IPS-18c (cell line): ENCODE data around the gene IGFBP2.
"Not testable (repeated sequence)": the region's sequence is repeated elsewhere in the genome, so short reads cannot be mapped to it uniquely, and the experiment has no call there.

Experiments used
- H3K4me3 ChIP-seq: 2 replicates; pipeline ENCODE4 v1.7.0; 2013; ENCODE audit warnings: low read depth, mild to moderate bottlenecking, low read length, moderate library complexity; ENCODE audit not compliant: insufficient read depth
- H3K9me3 ChIP-seq: one replicate; pipeline ENCODE4 v1.6.1; 2013; ENCODE audit warnings: mild to moderate bottlenecking, low read length, moderate library complexity; ENCODE audit not compliant: control insufficient read depth, insufficient read depth

IGFBP2 gene, protein sequence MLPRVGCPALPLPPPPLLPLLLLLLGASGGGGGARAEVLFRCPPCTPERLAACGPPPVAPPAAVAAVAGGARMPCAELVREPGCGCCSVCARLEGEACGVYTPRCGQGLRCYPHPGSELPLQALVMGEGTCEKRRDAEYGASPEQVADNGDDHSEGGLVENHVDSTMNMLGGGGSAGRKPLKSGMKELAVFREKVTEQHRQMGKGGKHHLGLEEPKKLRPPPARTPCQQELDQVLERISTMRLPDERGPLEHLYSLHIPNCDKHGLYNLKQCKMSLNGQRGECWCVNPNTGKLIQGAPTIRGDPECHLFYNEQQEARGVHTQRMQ

DNA sequence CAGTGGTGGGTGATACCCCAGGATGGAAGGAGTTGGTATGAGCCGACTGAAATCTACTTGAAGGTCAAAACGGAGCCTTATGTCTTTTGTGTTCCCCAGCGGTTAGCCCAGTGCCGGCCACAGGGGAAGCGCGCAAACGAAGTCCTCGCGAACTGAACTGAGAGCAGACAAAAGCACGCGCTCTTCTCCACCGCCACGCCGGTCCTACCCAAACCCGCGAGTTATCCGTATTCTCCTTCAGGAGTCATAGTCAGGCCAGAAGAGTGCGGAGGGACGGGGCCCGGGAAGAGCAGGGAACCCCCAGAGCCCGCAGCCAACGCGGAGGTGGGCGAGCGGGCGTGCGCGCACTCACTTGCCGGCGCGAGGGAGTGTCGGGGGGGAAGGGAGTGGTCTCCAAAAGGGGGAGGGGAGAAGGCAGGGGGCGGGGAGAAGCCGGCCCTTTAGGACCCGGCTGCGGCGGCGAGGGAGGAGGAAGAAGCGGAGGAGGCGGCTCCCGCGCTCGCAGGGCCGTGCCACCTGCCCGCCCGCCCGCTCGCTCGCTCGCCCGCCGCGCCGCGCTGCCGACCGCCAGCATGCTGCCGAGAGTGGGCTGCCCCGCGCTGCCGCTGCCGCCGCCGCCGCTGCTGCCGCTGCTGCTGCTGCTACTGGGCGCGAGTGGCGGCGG, at the start of gene IGFBP2:
IGFBP2 (plus strand) TSS at position 469 of the 664 bp plus-strand sequence; CDS start at position 573, 104 bp downstream.
- H3K9me3 ChIP-seq = no peaks in the 10 kb centered on the region
- H3K4me3 ChIP-seq = peak within 1 kb of the TSS; percentile 67

DNA sequence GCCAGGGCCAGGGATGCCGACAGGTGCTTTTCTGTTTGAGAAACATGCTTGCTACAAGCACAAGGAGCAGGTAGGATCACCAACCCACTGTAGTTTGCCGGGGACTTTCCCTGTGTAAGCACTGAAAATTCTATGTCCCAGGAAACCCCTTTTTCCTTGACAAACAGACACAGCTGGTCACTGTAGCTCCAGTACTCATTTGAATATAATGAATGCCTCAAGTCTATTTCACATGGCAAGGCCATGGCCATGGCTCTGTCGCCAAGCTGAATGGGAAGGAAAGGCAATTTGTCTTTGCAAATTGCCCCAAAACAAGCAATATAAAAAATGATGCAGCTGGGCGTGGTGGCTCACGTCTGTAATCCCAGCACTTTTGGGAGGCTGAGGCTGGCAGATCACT, 49.6 kb upstream of the IGFBP2 start:
- Histone ChIP-seq H3K4me3 (no peak overlapping the region), H3K9me3 (no peaks in the 10 kb centered on the region)

DNA sequence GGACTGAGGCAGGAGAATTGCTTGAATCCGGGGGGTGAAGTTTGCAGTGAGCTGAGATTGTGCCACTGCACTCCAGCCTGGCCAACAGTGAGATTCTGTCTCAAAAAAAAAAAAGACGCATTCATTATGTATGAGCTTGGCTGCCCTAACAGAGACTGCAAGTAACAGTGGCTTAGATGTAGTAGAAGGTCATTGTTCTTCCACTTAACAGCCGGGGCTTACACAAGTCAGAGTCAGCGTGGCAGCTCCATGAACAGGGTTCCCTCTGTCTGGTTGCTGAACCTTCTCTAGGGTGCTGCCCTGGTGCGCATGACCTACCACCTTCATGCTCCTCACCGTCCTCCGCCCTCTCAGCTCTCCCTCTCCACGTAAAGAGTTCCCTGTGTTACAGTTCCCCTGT, 49.1 kb upstream of the IGFBP2 start:
- Histone ChIP-seq H3K4me3 (no peak overlapping the region), H3K9me3 (no peaks in the 10 kb centered on the region)

DNA sequence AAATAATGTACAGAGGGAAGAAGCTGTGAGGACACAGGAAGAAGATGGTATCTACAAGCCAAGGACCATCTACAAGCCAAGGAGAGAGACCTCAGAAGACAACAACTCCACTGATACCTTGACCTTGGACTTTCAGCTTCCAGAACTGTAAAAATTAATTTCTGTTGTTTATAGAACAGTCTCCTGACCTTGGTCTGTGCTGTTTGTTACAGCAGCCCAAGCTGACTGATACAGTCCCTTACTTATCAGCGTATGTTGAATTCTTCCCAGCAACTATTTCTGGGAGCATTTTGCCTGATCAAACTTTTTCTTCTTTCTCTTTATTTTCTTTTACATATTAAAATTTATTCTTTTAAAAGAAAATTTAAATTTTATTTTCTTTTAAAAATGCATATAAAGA, 47.8 kb upstream of the IGFBP2 start:
- Histone ChIP-seq H3K9me3 (no peaks in the 10 kb centered on the region), H3K4me3 (no peak overlapping the region)

DNA sequence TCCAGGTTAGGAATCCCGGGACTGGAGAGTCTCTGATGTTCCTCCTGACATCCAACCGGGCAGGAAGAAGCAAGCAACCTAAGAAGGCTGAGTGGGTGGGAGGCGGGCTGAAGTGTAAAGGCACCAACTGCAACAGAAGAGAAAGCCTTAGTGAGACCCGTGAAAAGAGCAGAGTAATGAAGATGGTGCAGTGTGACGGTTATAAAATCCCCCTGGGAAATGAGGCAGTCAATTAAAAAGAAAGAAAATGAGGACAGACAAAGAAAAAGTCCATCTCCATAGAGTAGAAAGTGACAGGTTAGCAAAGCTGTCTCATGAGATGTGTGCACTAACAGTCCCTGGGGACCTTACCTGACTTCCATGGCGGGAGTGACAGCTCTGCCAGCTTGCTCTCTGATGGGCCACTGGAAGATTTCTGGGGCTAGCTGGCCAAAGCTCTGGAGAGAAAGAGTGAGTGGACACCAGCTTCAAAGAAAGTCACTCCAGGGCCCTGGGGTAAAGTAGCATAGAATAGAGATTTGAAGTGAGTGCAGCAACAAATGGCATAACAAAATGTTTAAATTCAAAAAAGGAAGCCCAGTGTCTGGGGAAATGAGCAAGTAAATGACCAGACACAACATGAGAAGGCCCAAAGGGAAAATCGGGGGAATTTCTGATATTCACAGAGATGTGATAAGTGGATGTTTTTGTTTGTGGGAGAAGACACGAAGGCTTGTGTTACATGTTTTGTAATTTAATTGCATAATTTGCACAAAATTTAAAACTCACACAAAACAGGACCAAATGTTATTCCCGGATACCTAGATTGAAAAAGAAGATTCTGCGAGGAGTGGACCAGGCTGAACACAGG, 44.1 kb upstream of the IGFBP2 start:
- H3K4me3 ChIP-seq = no peak overlapping the region
- H3K9me3 ChIP-seq = no peaks in the 10 kb centered on the region

DNA sequence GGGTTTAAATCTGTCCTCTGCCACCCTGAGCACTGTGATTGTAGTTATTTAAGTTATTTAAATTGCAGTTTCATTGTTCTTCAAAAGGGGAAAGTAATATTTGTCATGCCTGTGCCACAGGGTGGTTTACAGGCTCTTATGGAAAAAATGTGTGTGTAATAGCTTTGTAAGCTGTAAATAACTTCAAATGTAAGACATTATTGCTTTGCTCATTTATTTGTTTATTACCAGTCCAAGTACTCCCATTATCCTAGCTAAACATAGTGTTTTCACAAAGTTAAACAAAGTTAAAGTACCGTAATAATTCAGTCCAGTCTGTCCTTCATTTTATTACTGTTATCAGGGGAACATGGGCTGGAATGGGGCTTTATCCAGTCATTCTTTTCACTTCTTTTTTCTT, 43.4 kb upstream of the IGFBP2 start:
- H3K4me3 ChIP-seq = no peak overlapping the region
- H3K9me3 ChIP-seq = no peaks in the 10 kb centered on the region

DNA sequence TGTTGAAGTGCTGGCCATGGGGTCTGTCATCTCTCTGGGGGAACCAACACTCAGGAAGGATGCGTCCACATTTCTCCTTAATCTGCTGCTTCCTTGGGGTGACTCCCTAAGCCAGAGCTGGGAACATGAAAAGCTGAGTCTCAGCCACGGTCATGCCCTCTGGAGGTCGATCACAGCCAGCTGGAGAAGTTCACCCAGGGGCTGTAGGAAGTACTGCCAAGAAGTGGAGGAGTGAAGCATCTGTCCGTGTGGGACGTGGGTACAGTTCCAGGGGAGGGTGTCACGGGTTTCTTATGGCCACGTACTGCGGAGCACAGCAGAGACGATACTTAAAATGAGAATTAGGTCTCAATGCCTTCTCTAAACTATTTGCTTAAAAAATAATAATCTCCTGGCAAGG, 42.4 kb upstream of the IGFBP2 start:
- H3K4me3 ChIP-seq = no peak overlapping the region
- no peaks in the 10 kb centered on the region for H3K9me3 ChIP-seq

DNA sequence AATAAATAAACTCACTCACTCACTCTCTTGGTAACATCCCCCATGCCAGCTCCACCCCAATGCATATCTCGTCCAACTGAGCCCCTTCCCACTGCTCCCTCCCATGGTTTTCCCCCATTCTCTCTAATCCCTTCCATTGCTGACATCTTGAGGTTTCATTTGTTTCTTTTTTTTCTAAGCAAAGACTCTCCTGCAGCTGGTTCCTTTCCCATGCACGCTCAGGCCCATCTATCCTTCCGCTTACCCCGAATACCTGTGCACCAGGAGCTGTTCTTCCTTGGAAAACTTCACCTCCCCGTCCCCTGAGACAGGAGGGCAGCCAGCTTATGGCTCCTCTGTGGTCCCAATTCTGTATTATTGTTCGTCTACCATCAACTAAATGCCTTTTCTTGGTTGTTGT, 41.7 kb upstream of the IGFBP2 start:
- no peaks in the 10 kb centered on the region for H3K9me3 ChIP-seq
- H3K4me3 ChIP-seq = no peak overlapping the region

DNA sequence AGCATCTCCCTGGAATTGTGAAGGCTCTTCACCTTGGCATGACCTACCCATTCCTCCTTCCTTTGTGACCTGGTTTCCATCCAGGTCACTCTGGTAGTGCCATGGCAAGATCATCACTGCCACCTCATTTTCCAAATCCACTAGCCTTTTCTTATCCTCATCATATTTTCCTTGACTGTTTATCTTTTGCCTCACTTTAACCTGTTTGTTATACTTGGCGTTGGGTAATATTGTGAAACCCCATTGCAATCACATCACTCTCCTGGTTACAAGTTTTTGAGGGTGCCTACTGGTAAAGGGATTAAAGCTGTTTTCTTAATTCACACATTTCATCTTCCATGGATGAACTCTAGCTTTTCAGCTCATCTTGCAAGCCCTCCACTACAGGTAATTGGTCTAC, 39.1 kb upstream of the IGFBP2 start:
- Histone ChIP-seq H3K9me3 (peaks cover 2% of the 10 kb centered on the region), H3K4me3 (no peak overlapping the region)

DNA sequence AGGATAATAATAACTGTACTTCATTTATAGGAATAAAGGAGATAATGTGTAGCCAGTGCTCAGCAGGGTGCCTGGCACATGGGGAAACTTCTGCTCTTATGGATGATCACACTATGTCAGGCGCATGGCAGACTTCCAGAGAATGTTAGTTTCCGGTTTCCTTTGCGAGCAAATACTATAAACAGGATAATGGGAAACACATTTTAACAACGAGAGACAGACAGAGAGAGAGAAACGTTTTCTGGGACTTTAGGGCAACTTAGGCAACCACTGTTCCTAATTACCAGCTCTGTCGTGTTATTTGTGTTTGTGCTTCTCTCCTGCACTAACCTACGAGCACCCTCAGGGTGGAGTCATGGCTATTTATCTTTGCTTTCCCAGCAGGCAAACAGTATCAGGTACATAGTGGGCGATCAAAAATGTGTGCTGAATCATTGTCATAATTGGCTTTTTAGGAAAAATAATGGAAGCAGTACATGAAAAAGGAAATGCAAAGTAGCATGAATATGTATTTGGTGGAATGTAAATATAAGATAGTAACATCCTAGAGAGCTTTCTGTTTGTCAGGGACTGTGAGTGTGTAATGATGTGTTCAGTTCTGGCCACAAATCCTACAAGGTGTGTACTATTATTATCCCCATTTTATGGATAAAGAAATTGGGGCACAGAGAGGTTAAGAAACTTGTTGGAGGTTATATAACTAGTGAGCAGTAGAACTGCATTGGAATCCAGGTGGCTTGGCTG, 36.8 kb upstream of the IGFBP2 start:
- Histone ChIP-seq H3K9me3 (peaks cover 2% of the 10 kb centered on the region), H3K4me3 (no peak overlapping the region)

DNA sequence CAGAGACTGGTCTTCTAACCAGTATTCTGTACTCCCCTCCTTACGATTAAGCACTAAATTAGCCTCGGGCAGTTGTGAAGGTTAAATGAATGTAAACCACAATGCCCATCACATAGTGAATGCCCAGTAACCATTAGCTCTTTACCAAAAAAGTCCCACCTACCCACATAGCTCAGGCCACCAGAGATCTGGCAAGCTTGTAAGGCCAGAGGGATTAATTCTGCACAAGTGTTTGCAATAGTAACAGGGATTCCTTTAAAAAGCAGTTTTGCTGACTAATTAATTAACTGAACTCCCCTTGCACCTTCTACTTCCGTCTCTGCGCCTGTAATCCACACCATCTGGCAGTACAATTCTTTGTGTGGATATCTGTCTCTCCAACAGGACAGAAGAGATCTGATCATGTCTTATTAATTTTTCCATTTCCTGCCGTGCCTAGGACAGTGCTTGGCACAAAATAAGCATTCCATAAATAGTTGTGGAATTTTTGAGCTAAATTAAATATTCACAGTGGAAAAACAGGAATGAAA, 36.2 kb upstream of the IGFBP2 start:
- no peak overlapping the region for H3K4me3 ChIP-seq
- peaks cover 2% of the 10 kb centered on the region for H3K9me3 ChIP-seq

DNA sequence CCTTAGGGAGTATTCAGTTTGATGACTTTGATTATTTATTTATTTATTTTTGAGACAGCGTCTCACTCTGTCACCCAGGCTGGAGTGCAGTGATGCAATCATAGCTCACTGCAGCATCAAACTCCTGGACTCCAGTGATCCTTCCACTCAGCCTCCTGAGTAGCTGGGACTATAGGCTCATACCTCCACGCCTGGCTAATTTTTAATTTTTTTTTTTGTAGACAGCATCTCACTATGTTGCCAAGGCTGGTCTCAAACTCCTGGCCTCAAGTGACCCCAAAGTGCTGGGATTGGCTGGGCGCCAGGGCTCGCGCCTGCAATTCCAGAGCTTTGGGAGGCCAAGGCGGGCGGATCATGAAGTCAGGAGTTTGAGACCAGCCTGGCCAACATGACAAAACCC, 35.4 kb upstream of the IGFBP2 start:
- not testable (repeated sequence) for H3K4me3 ChIP-seq

DNA sequence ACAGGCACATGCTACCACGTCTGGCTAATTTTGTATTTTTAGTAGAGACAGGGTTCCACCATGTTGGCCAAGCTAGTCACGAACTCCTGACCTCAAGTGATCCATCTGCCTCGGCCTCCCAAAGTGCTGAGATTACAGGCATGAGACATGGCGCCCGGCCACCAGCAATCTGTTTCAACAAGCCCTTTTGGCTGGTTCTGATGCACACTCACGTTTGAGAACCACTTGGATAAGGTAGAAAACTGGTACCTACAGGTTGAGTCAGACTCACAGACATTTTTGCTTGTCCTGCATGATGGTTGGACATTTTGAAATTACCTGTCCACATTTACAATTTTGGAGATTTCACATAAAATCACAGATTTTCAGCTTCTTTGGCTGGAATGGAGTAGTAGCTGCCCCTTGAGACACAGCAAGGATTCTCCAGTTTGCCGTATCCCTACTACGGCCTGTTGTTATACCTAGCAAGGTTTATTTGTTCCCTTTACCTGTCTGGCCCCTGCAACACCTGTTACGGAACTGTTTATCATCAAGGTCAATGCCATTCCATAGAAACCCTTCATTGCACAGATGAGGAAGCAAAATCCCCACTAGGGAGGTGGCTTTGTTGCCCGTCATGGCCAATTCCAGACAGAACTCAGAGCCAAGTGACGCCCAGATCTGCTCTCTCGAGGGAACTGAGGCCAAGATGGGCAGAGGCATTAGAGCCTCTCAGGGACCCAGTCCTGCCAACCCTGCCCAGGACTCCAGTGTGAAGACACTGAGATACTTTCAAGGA, 31.4 kb upstream of the IGFBP2 start:
- H3K4me3 ChIP-seq = no peak overlapping the region
- peaks cover 2% of the 10 kb centered on the region for H3K9me3 ChIP-seq

More for the DNA sequence above, 35.4 kb upstream of the IGFBP2 start:
- H3K9me3 ChIP-seq = not testable (repeated sequence)

DNA sequence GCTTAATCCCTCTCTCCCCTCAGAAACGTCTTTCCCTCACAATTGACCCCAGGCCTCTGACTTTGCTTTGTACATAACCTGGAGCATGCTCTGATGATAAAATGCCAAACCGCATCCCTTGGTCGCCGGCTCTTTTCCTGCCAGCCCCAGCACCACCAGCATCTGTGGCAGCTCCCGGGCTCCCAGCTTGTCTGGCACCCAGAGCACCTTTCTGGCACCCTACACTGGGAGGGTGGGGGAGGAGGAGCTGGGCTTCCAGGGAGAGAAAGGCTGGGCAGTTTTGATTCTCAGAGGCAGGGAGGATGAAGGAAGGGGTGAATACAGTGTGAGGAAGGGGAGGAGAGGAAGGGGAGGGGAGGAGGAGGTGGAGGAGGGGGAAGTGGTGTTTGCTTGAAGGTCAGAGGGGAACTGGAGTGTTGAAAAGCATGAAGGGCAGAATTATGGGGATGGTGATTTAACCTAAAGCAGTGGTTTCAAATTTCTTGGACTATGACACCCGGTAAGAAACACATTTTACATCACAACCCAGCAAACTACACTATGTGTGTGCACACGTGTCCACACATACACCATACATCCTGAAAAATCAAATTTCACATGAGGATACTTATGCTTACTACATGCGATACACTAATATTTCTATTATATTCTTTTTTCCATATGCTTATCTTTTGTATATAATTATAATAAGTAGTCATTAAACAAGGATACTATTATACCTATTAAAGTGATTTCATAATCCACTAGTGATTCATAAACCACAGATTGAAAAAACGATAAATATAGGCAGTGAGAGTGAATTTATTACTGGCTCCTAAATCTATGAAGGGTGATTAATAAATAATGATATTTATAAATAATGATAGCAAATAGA, 30.0 kb upstream of the IGFBP2 start:
- Histone ChIP-seq H3K4me3 (no peak overlapping the region), H3K9me3 (peaks cover 2% of the 10 kb centered on the region)

DNA sequence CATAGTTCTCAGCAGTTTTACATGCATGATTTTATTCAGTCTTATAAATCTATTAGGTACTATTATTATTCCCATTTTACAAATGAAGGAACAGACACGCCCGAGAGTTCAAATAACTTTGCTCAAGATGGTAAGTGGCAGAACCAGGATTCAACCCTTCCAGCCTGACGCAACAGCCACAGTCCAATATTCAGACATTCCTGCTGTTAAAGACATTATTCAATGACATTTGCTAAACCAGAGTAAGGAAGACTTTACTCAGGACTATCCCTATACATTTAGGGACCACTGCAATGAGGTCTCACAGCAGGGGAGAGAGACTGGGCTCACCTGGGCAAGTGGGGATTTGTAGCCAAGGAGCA, 29.4 kb upstream of the IGFBP2 start:
- Histone ChIP-seq H3K4me3 (no peak overlapping the region), H3K9me3 (peaks cover 1% of the 10 kb centered on the region)

DNA sequence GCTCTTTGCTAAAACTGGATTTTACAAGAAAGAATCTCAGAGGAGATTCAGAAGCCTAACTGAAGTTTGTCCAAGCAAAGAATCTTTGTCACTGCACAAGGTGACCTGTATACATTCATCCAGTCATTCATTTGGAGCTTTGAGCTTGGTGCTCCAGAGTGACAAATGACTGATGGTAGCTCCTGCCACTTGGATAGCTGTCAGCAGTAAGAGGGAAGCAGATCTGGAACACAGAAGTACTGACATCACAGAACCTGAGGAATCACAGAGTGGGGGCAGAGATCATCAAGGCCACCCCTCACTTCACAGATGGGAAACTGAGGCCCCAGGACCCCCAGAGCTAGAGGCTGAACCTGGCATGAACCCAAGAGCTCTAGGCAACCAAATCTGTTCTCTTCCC, 28.8 kb upstream of the IGFBP2 start:
- Histone ChIP-seq H3K4me3 (no peak overlapping the region), H3K9me3 (no peaks in the 10 kb centered on the region)
